Activated CD8-positive, alpha-beta memory T cell treated with anti-CD3 and anti-CD28 coated beads, Interleukin-2, amount 50 U/mL, for 48 hours (primary cell): ENCODE results near the gene SKI.
"Not testable (repeated sequence)": the region's sequence is repeated elsewhere in the genome, so short reads cannot be mapped to it uniquely, and the experiment has no call there.

Experiments used
- DNase-seq: peaks from one replicate; pipeline ENCODE4 v3.0.0-alpha.2; 2020

SKI gene

DNA sequence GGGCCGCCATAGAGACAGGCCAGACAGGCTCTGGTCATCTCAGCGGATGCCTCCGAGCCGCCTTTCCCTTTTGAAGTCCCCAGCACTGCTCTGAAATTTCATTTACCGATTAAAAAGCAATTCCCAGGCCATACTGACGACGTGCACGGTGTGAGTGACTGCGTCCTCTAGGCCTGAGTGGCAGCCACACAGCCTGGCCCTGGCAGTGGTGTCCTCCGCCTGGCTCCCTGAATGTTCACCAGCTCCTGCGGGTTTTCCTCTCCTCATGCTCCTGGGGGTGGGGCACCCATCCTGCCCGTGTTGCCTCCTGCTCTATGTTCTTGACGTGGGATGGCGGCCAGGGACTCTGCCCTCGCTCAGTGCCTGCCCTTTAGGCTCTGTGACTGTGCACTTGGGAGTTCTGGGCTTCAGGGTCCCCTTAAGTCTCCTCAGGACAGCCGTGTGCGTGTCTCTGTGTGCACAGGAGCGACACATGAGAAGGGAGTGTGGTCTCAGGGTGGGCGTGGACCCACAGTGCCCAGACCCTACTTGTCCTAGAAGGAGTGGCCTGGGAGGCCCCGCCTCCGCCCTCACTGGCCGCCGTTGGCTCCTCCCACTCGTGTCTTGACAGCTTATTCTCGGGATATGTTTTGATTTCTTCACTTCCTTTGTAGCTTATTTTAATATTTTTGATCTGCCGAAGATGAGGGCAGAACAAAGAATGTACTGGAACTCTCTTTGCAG, 3.6 kb downstream of the SKI start:
- peak; percentile 81 for DNase-seq

- DNase-seq, result no peak
These were observed 4.3 kb downstream of the SKI start for GRCh38 chr1:2232255-2232915.

DNA sequence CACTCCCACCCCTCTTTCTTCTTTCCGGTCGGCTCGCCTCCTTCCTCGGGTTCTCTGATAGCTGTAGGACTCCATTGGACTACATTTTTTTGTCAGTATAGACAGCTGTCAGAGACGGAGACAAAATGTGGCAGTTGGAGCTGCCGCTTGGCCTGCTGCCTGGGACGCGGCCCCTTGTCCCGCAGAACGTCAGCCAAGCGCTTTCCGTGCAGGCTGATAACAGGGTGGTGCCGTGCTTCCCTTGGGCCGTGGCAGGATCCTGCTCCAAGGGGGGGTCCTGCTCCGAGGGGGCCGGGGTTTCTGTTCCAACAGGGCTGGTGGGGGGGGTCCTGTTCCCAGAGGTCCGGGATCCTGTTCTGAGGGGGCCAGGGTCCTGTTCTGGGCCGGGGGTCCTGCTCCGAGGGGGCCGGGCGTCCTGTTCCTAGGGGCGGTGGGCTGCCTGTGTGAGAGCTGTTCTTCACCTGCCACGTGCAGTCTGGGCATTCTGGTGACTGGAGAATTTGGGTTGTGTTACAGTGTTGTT, 4.9 kb downstream of the SKI start:
- DNase-seq, result no peak

- no peak for DNase-seq
These were observed 5.3 kb downstream of the SKI start for GRCh38 chr1:2233468-2233867.

- DNase-seq, result peak; percentile 76
These were observed 6.1 kb downstream of the SKI start for GRCh38 chr1:2233997-2234761.

- DNase-seq, result no peak
These were observed 6.6 kb downstream of the SKI start for GRCh38 chr1:2234762-2235113.

- no peak for DNase-seq
These were observed 7.3 kb downstream of the SKI start for GRCh38 chr1:2235300-2235998.

- no peak for DNase-seq
These were observed 8.9 kb downstream of the SKI start for GRCh38 chr1:2236695-2237677.

- DNase-seq, result no peak
These were observed 9.7 kb downstream of the SKI start for GRCh38 chr1:2237773-2238172.

GRCh38 chr1:2238361-2239012, 10.4 kb downstream of the SKI start:
- no peak for DNase-seq

DNA sequence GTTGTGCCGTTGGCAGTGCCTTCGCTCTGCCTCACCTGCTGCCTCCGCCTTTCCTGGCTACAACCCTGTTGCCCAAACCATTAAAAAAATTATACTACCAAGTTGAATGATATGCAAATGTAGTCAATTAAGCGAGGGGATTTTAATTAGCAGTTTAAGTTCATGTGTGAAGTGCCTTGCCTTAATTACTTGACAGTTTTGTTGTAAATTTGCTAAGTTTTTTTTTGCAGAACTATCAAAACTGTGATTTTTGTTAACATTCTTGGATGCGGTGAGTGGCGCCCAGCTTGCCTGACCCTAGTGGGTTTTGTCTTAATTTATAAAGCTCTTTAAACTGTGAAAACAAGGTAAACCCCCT, 10.9 kb downstream of the SKI start:
- DNase-seq, result no peak

DNA sequence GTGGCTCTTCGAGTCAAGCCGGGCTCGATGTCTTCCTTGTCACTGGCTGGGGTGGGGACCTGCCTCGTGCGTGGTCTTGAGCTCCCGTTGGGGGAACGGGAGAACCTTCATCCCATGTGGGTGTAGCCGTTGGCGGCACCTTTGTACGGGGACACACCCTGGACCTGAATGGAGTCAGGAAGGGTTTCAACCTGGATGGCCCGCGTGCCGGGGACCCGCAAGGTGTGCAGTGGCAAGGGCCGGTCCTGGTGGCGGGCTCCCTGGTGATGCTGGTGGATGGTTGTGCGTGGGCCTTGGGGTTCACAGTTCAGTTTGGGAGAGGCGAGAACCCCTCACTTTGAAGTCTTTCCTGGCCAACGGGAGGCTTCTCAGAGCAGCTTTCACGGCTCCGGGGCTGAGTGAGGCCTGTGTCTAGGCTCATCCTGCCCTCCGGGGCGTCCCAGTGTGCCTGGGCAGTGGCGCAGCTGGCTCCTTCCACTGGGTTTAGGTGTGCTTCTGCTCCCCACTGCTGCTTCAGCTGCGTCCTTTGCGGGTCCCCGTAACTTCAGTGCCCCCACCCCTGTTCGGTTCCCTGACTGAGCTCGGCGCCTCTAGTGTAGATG, 11.4 kb downstream of the SKI start:
- DNase-seq, result no peak

GRCh38 chr1:2240270-2241156, 12.4 kb downstream of the SKI start:
- no peak for DNase-seq

DNA sequence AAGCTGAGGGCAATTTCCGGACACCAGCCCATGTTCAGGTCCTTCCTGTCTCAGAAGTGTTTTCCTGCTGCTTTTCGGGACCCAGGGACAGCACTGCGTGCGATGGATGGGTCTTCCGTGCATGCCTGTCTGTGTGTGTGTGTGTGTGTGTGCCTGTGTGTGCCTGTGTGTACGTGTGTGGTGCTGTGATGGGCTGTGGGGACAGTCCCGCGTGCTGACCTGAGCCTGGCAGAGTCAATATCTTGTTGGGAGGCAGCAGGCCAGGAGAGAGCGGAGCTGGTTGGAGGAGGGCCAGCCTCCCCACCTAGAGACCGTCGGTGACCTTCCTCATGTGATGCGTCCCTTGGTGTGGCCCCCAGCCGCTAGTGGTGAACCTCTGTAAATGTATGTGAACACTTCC, 13.7 kb downstream of the SKI start:
- no peak for DNase-seq

GRCh38 chr1:2242814-2243725, 15.0 kb downstream of the SKI start:
- DNase-seq, result no peak

GRCh38 chr1:2247045-2247394, 18.9 kb downstream of the SKI start:
- not testable (repeated sequence) for DNase-seq

DNA sequence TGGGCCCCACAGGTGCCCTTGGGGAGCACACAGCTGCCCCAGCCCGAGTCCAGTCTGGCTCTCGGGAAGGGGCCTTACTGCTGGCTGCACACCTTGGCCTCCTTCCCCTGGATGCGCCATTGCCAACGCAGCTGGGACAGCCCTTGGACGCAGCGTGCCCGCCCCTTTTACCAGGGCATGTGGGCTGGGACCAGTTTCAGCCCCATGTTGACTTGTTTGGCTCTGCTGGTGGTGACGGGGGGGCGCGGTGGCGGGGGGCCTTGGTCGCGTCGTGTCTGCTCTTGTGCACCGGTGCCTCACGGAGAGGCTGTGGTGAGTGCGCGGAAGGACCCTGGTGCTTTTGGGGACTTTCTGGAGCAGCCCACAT, 19.6 kb downstream of the SKI start:
- no peak for DNase-seq

DNA sequence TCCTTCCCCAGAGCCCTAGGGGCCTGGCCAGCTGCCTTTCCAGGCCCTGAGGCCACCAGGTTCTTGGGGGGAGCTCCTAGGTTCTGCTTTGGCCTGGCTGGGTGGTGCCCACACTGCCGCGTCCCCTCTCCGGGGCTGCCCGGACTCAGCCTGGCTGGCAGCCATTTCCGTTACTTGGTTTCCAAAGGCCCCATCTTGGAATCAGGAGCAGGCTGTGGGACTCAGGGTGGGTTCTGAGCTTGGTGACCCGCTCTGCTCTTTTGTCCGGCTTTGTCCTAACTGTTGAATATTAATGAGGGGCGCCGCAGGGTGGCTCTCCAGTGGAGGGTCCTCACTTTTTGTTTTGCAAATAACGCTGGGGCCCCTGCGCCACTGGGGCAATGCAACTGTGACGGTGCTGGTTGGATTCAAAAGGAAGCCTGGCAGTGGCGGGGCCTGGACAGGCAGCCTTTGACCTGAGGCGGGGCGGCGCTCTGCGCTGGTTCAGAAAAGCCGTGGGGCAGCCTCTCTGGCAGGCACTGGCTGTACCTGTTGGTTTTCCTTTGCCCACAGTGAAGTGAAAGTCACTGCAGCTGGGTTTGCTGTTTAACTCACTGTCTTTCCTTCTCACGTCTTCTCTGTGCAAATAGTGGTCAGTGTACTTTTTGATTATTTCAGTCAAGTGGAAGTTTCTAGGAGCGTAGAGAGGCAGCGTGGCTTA, 20.2 kb downstream of the SKI start:
- DNase-seq, result no peak
